ENCODE measurements around the gene BOLA3.

BOLA3 gene

DNA sequence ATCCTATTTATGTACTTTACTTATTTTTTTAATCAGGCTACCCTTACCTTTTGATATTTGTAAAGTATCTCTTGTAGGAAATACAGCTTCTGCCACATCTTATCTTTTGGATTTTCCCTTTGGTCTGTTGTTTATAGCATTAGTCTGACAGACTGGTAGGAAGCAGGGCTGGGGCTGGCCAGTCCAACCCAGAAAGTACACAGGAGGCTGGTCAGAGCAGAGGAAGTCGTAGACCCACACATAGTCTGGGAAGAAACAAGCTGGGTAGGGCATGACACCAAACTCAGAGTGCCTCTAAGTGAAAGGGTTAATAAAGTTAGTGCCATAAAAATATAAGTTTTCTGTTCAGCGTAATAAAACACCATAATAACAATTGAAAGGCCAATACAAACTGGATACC, 51.7 kb downstream of the BOLA3 start:
- TF ChIP-seq, protein P1, sequence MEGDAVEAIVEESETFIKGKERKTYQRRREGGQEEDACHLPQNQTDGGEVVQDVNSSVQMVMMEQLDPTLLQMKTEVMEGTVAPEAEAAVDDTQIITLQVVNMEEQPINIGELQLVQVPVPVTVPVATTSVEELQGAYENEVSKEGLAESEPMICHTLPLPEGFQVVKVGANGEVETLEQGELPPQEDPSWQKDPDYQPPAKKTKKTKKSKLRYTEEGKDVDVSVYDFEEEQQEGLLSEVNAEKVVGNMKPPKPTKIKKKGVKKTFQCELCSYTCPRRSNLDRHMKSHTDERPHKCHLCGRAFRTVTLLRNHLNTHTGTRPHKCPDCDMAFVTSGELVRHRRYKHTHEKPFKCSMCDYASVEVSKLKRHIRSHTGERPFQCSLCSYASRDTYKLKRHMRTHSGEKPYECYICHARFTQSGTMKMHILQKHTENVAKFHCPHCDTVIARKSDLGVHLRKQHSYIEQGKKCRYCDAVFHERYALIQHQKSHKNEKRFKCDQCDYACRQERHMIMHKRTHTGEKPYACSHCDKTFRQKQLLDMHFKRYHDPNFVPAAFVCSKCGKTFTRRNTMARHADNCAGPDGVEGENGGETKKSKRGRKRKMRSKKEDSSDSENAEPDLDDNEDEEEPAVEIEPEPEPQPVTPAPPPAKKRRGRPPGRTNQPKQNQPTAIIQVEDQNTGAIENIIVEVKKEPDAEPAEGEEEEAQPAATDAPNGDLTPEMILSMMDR (IDR thresholded peaks at IDR 0.05; ENCODE audit: insufficient read depth, low read depth, low read length, missing control alignments), result no peak
- no peak for DNase-seq (ENCODE audit: low read depth)
- H3K4me3 ChIP-seq (ENCODE audit: low read depth, low read length), result no peak overlapping the region

DNA sequence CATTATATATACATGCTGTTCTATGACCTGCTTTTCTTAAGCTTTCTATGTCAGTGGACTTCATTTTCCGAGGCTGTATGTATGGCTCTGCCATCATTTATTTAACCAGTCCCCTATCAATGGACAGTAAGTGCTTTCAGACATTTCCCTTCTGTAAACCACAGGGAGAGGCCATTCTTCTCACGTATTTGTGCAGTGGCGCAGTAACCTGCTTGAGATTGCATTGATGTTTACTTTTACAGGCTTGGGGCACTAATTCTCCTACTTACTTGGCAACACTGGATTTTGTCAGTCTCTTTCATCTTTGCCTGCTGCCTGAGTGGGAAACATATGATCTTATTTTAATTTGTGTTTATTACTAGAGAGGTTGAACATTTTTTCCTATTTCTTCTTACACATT, 52.1 kb downstream of the BOLA3 start:
- TF ChIP-seq, protein P1 (IDR thresholded peaks at IDR 0.05; ENCODE audit: insufficient read depth, low read depth, low read length, missing control alignments), result no peak
- DNase-seq (ENCODE audit: low read depth), result no peak
- no peak overlapping the region for H3K4me3 ChIP-seq (ENCODE audit: low read depth, low read length)

DNA sequence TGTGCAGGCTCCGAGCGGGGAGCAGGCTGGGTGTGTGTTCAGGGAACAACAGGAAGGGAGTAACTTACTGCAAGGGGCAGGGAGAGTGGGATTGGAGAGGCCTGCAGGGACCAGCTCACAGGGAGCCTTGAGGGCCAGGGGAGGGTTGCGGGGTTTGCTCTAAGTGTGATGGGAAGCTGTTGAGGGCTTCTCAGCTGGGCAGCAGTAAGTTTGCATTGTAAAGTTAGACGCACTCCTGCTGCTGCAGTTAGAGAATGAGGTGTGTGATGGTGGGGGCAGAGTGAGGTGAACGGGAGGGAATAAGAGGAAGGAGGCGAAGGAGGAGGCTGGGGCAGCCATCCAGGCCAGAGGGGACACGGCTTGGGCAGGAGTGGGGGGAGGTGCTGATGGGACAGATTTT, 53.4 kb downstream of the BOLA3 start:
- no peak overlapping the region for H3K4me3 ChIP-seq (ENCODE audit: low read depth, low read length)
- DNase-seq (ENCODE audit: low read depth), result no peak
- TF ChIP-seq, protein P1 (IDR thresholded peaks at IDR 0.05; ENCODE audit: insufficient read depth, low read depth, low read length, missing control alignments), result no peak

DNA sequence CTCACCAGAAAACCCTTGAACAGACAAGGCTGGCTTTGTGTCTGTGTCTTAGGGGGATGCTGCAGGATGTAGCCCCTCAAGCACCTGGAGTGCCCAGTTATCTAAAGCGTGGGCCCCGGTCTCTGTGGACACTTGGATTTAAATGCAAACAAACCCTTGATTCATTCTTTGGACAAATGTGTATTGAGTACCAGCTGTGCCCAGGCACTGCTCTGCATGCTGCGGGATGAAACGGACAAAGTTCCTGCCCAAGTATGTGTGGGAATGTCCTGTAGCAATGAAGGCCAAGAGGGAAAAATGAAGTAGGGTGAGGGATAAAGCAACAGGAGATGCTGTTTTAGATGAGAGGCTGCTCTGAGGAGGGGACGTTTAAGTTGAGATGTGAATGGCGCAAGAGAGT, 53.9 kb downstream of the BOLA3 start:
- no peak for DNase-seq (ENCODE audit: low read depth)
- TF ChIP-seq, protein P1 (IDR thresholded peaks at IDR 0.05; ENCODE audit: insufficient read depth, low read depth, low read length, missing control alignments), result no peak

DNA sequence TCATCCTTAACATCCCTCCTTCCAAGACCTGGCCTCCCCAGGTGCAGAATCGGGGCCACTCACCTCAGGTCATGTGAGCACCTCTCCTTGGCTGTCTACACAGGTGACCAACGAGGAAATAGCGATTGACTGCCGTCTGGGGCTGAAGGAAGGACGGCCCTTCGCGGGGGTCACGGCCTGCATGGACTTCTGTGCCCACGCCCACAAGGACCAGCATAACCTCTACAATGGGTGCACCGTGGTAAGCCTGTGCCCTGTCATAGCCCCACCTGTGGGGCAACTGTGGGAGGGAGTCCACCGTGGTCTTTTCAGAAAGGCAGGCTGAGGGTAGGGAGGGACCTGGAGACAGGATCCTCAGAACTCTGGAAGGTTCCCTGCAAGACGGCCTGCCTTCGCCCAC, 54.3 kb downstream of the BOLA3 start:
- DNase-seq (ENCODE audit: low read depth), result no peak
- TF ChIP-seq, protein P1 (IDR thresholded peaks at IDR 0.05; ENCODE audit: insufficient read depth, low read depth, low read length, missing control alignments), result no peak
- no peak overlapping the region for H3K4me3 ChIP-seq (ENCODE audit: low read depth, low read length)

More for the DNA sequence above, 53.9 kb downstream of the BOLA3 start:
- H3K4me3 ChIP-seq (ENCODE audit: low read depth, low read length), result no peak overlapping the region

DNA sequence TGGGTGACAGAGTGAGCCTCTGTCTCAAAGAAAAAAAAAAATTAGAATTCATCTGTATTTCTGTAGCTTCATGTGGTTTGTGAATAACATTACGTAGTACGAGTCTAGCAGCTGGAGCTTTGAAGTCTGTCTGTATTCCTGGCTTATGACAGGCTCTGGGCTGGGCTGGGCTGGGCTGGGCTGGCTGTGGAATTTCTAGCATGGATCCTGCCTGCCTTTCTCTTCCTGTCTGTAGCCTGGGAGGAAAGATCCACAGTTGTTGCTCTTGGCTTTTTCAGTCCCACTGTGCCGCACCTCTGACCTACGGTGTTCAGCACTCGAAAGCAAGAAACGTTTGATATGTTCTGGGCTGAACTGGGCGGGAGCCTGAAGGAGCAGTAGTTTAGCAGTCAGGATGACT, 55.4 kb downstream of the BOLA3 start:
- no peak for DNase-seq (ENCODE audit: low read depth)
- TF ChIP-seq, protein P1 (IDR thresholded peaks at IDR 0.05; ENCODE audit: insufficient read depth, low read depth, low read length, missing control alignments), result no peak
- H3K4me3 ChIP-seq (ENCODE audit: low read depth, low read length), result no peak overlapping the region

DNA sequence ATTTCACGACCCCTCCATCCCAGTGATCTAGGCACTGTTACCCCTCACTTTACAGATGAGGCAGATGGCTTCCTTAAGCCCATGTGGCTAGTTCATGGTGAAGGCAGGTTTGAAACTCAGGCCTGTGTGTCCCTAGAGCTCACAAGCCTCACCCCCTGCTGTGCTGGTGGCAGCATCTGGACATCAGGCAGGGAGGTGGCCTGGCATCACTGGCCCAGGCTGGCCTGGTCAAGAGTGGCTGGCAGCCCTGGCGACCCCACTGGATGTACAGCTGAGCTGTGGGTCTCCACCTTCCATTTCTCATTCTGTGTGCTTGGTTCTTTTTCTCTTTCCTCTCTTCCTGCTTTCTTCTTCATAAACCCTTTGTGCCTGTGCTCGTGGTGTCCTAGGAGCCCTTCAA, 56.3 kb downstream of the BOLA3 start:
- DNase-seq (ENCODE audit: low read depth), result no peak
- TF ChIP-seq, protein P1 (IDR thresholded peaks at IDR 0.05; ENCODE audit: insufficient read depth, low read depth, low read length, missing control alignments), result no peak
- H3K4me3 ChIP-seq (ENCODE audit: low read depth, low read length), result no peak overlapping the region

Measured in GM12865 (cell line).